OCI-LY1 (cell line): ENCODE data around the gene C2orf68.

Experiments used
- H2AFZ ChIP-seq: fragments of 200-600 bp; sonication (generic), shearing (Covaris generic); 2 replicates; pipeline ENCODE4 v1.6.0; 2014; ENCODE audit warnings: antibody characterized with exemption, mild to moderate bottlenecking, low read length
- H3F3A ChIP-seq: fragments of 200-600 bp; sonication (generic), shearing (Covaris generic); 2 replicates; pipeline ENCODE4 v1.6.0; 2014; ENCODE audit warnings: mild to moderate bottlenecking, antibody characterized with exemption, low read length, moderate library complexity; ENCODE audit not compliant: insufficient read depth
- H3K27ac ChIP-seq: fragments of 200-600 bp; sonication (generic); 2 replicates; pipeline ENCODE4 v1.5.1; 2014; ENCODE audit warnings: low read length, mixed run types, mild to moderate bottlenecking, low read depth; ENCODE audit not compliant: poor library complexity, severe bottlenecking
- H3K27me3 ChIP-seq: fragments of 200-600 bp; sonication (generic); 2 replicates; pipeline ENCODE4 v1.6.0; 2014; ENCODE audit warnings: antibody characterized with exemption, mild to moderate bottlenecking, low read length, moderate library complexity; ENCODE audit not compliant: insufficient read depth
- H3K36me3 ChIP-seq: fragments of 200-600 bp; sonication (generic); 2 replicates; pipeline ENCODE4 v1.6.1; 2014; ENCODE audit warnings: mild to moderate bottlenecking, antibody characterized with exemption, low read length, moderate library complexity, mixed read lengths; ENCODE audit not compliant: insufficient read depth
- H3K4me1 ChIP-seq: fragments of 200-600 bp; sonication (generic); 2 replicates; pipeline ENCODE4 v1.5.1; 2014; ENCODE audit warnings: mild to moderate bottlenecking, low read length, moderate library complexity; ENCODE audit not compliant: insufficient read depth, severe bottlenecking
- H3K4me2 ChIP-seq: fragments of 200-600 bp; sonication (generic), shearing (Covaris generic); 2 replicates; pipeline ENCODE4 v1.6.1; 2014; ENCODE audit warnings: low read length
- H3K4me3 ChIP-seq: fragments of 200-600 bp; sonication (generic); 2 replicates; pipeline ENCODE4 v1.5.1; 2014; ENCODE audit warnings: low read length, low read depth, mild to moderate bottlenecking, mixed read lengths; ENCODE audit not compliant: poor library complexity, severe bottlenecking
- H3K79me2 ChIP-seq: fragments of 200-600 bp; shearing (Covaris generic); 2 replicates; pipeline ENCODE4 v1.6.1; 2016; ENCODE audit warnings: mixed run types, low read length, mixed read lengths; ENCODE audit not compliant: insufficient read depth
- H3K9ac ChIP-seq: fragments of 200-600 bp; sonication (generic), shearing (Covaris generic); 2 replicates; pipeline ENCODE4 v1.6.1; 2014; ENCODE audit warnings: mild to moderate bottlenecking, low read length, mixed read lengths
- H3K9me2 ChIP-seq: fragments of 200-600 bp; sonication (generic), shearing (Covaris generic); 2 replicates; pipeline ENCODE4 v1.6.1; 2014; ENCODE audit warnings: low read depth, mild to moderate bottlenecking, low read length, mixed read lengths
- H3K9me3 ChIP-seq: fragments of 200-600 bp; shearing (Covaris generic); 2 replicates; pipeline ENCODE4 v1.6.1; 2014; ENCODE audit warnings: low read length, mixed read lengths
- H4K20me1 ChIP-seq: fragments of 200-600 bp; sonication (generic), shearing (Covaris generic); 2 replicates; pipeline ENCODE4 v1.6.0; 2016; ENCODE audit warnings: mild to moderate bottlenecking, low read length; ENCODE audit not compliant: insufficient read depth
- EZH2 ChIP-seq: fragments of 200-600 bp; sonication (generic), shearing (Covaris generic); IDR thresholded peaks from 2 replicates; pipeline ENCODE4 v1.8.0; 2017; ENCODE audit warnings: borderline replicate concordance, mixed run types, mild to moderate bottlenecking, antibody characterized with exemption, low read length, moderate library complexity, mixed read lengths
- TF ChIP-seq, protein P1 (sequence below): fragments of 200-600 bp; sonication (generic), shearing (Covaris generic); IDR thresholded peaks from 2 replicates; pipeline ENCODE4 v1.5.1; 2017; ENCODE audit warnings: mild to moderate bottlenecking, antibody characterized with exemption, low read length, moderate library complexity, mixed read lengths

Gene C2orf68

DNA sequence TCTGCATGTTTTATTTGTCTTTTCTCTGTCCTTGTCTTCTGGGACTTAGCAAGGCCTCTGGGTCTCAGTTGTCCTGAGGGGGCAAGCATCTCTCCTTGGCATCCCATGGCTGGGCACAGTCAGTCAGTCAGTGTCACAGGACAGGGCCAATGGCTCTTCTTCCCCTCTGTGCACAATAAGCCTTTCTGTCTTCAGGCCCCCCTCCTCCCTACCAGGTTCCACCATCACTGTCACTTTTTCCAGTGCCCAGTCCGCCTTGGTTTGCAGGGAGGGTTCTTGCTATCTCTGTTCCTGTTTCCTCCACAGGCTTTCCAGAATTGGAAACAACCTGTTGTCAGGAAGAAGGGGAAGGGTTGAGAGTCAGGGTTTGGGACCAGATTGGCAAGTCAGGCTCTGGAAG lies 29.4 kb downstream of the C2orf68 start:
- Histone ChIP-seq H3K9me2 (no peaks in the 10 kb centered on the region), H3K27ac (no peak overlapping the region), H3K79me2 (no peaks in the 10 kb centered on the region), H4K20me1 (no peaks in the 10 kb centered on the region), H3F3A (no peaks in the 10 kb centered on the region), H3K9me3 (no peaks in the 10 kb centered on the region), H3K36me3 (peaks cover 53% of the 10 kb centered on the region), H3K4me3 (no peak overlapping the region), H3K4me1 (peaks cover 29% of the 10 kb centered on the region), H3K27me3 (no peaks in the 10 kb centered on the region), H3K4me2 (no peak overlapping the region), H2AFZ (no peak overlapping the region), H3K9ac (no peak overlapping the region)
- TF ChIP-seq EZH2: no peak
- TF ChIP-seq, protein P1, sequence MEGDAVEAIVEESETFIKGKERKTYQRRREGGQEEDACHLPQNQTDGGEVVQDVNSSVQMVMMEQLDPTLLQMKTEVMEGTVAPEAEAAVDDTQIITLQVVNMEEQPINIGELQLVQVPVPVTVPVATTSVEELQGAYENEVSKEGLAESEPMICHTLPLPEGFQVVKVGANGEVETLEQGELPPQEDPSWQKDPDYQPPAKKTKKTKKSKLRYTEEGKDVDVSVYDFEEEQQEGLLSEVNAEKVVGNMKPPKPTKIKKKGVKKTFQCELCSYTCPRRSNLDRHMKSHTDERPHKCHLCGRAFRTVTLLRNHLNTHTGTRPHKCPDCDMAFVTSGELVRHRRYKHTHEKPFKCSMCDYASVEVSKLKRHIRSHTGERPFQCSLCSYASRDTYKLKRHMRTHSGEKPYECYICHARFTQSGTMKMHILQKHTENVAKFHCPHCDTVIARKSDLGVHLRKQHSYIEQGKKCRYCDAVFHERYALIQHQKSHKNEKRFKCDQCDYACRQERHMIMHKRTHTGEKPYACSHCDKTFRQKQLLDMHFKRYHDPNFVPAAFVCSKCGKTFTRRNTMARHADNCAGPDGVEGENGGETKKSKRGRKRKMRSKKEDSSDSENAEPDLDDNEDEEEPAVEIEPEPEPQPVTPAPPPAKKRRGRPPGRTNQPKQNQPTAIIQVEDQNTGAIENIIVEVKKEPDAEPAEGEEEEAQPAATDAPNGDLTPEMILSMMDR: no peak

DNA sequence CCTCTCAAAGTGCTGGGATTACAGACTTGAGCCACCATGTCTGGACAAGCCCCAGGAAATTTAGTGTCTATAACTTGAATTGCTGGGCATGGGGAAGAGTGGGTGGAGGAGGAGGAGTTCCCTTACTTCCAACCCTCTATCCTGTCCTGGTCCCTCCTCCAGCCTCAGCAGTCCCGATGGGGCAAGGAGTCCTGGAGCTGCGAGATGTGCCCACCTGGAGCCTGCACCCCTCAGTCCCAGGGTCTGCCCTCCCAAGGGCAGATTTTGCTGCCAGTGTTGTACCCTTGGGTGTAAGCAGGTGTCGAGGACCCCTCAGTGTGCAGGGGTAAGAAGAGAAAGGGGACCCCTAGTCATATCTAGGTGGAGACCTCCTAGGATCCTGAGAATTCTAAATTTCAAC lies 31.7 kb downstream of the C2orf68 start:
- H3K4me2 ChIP-seq: no peak overlapping the region
- H3K27me3 ChIP-seq: no peaks in the 10 kb centered on the region
- H3K9me3 ChIP-seq: no peaks in the 10 kb centered on the region
- no peak overlapping the region for H2AFZ ChIP-seq
- no peaks in the 10 kb centered on the region for H4K20me1 ChIP-seq
- TF ChIP-seq, protein P1: no peak
- no peak for TF ChIP-seq EZH2
- no peaks in the 10 kb centered on the region for H3F3A ChIP-seq
- peaks cover 34% of the 10 kb centered on the region for H3K4me1 ChIP-seq
- H3K36me3 ChIP-seq: peaks cover 53% of the 10 kb centered on the region
- no peak overlapping the region for H3K9ac ChIP-seq
- no peak overlapping the region for H3K4me3 ChIP-seq
- no peak overlapping the region for H3K27ac ChIP-seq
- H3K9me2 ChIP-seq: no peaks in the 10 kb centered on the region
- no peaks in the 10 kb centered on the region for H3K79me2 ChIP-seq

DNA sequence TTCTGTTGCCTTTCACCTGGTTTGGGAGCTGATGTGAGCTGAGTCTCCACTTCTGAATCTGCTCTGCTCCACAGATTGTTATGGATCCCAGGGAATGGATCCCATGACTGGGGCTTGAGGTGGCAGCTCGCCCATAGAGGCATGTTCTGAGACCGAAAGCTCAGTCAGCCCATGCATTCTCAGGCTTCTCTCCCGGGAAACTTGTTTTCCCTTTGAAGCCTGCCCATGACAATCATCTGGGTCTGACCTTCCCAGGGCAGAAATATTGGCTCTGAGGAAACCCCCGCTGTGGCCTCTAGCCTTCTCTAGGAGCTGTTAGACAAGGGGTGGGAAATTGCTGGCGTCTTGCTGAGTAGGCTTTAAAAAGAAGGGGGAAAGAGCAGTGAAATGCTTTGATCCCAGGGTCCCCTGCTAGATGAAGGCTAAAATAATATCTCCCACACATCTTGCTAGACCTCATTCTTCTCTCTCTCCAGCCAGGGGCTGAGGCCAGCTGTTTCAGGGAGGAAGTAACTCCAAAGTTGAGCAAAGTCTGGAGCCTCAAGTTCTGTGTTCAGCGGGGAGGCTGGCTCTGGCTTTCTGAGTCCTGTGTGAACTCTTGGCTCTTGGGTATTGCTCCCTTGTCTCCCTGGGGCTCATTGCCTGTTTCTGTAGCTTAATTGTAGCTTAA lies 32.5 kb downstream of the C2orf68 start:
- peak overlapping the region; percentile 96 for H3K4me2 ChIP-seq
- H3K79me2 ChIP-seq: no peaks in the 10 kb centered on the region
- H3K9me3 ChIP-seq: no peaks in the 10 kb centered on the region
- no peak overlapping the region for H2AFZ ChIP-seq
- H3K27me3 ChIP-seq: no peaks in the 10 kb centered on the region
- H3K9me2 ChIP-seq: no peaks in the 10 kb centered on the region
- H4K20me1 ChIP-seq: no peaks in the 10 kb centered on the region
- H3K4me1 ChIP-seq: peaks cover 34% of the 10 kb centered on the region
- TF ChIP-seq EZH2: no peak
- TF ChIP-seq, protein P1: no peak
- H3F3A ChIP-seq: no peaks in the 10 kb centered on the region
- no peak overlapping the region for H3K27ac ChIP-seq
- peak overlapping the region; percentile 71 for H3K4me3 ChIP-seq
- peaks cover 47% of the 10 kb centered on the region for H3K36me3 ChIP-seq
- H3K9ac ChIP-seq: peak overlapping the region; percentile 73
